Lower leg skin (tissue), 4 donors: ENCODE results near the gene ZNF232. TPM values are rescaled to one million over a fixed set of nuclear protein-coding genes. Genes with fewer than 3 reads are reported as not detected.
A peak's percentile ranks its signal among the peaks of the same experiment; 100 is the strongest.
"Not testable (repeated sequence)": the region's sequence is repeated elsewhere in the genome, so short reads cannot be mapped to it uniquely, and the experiment has no call there.

Source experiments
- DNase-seq, 2 donors: peaks; one replicate each; pipeline ENCODE4 v3.0.0-alpha.2; 2019; ENCODE audit warnings: low spot score in 2 of 2
- H3K4me3 ChIP-seq: fragments of 200-600 bp; sonication (generic); 2 replicates; pipeline ENCODE4 v1.5.1; 2017; ENCODE audit warnings: mild to moderate bottlenecking, low read depth; ENCODE audit not compliant: poor library complexity, severe bottlenecking
- CTCF ChIP-seq, 3 donors: fragments of 450-650 bp; IDR thresholded peaks; one replicate each; pipeline ENCODE4 v1.5.1; 2016; ENCODE audit warnings: antibody characterized with exemption in 3 of 3, mild to moderate bottlenecking in 3 of 3, moderate library complexity in 2 of 3
- POLR2A ChIP-seq, 2 donors: fragments of 450-650 bp; IDR thresholded peaks; one replicate each; pipeline ENCODE4 v1.6.1; 2016 to 2017; ENCODE audit warnings: antibody characterized with exemption in 2 of 2, mild to moderate bottlenecking in 1 of 2, moderate library complexity in 1 of 2
- WGBS, 2 donors: methylation state at CpG; one replicate each; pipeline ENCODE4 v1.1.5; 2018; 5-methylcytosine and 5-hydroxymethylcytosine counted together
- intact Hi-C: fragments of 100-400 bp; cut with DNase I; formaldehyde crosslinking; loops from one replicate; pipeline ENCODE4 v1.15.0; 2023; ENCODE audit warnings: low total_unique reads
- total RNA-seq, 4 donors: library from RNA; depleted of rRNA; stranded (reverse); fragments of >200 nt; gene quantifications; one replicate each; pipeline ENCODE4 v1.1.0, GENCODE V29; 2016

ZNF232 gene
- total RNA-seq, 4 donors from 2014 or later = 6.5 to 8.7 (median 8.6) TPM

GRCh38 chr17:5080591-5080990 is 31.1 kb downstream of the ZNF232 start:
- 84 to 89% methylated on average over 3 of the region's 3 CpGs for WGBS, 2 donors
- intact Hi-C loops = no loop called here
- TF ChIP-seq CTCF (IDR thresholded peaks at IDR 0.05) = no peak
- TF ChIP-seq POLR2A (IDR thresholded peaks at IDR 0.05) = no peak
- H3K4me3 ChIP-seq = no peak overlapping the region
- DNase-seq = no peak

GRCh38 chr17:5078106-5079028 is 33.3 kb downstream of the ZNF232 start, which contains the start of gene ZFP3:
Gene ZFP3, plus strand, starts transcription at chr17:5078467. Its CDS starts 13,038 bp downstream, at chr17:5091505.
- peak; percentile 71 to 96 for DNase-seq
- intact Hi-C loops = no loop called here
- TF ChIP-seq POLR2A (IDR thresholded peaks at IDR 0.05) (no peak), CTCF (IDR thresholded peaks at IDR 0.05) (no peak)
- peak within 1 kb of the TSS; percentile 81 for H3K4me3 ChIP-seq
- WGBS, 2 donors = 0 to 1% methylated on average over 36 to 39 of the region's 75 CpGs

- WGBS, 2 donors = 11 to 13% methylated on average over 14 of the region's 14 CpGs
- DNase-seq = no peak
- peak overlapping the region; percentile 81 for H3K4me3 ChIP-seq
- TF ChIP-seq POLR2A (IDR thresholded peaks at IDR 0.05) (no peak), CTCF (IDR thresholded peaks at IDR 0.05) (no peak)
- intact Hi-C loops = no loop called here
Observed at GRCh38 chr17:5077781-5078105, 33.9 kb downstream of the ZNF232 start.

- H3K4me3 ChIP-seq, DNase-seq, intact Hi-C loops: not testable (repeated sequence)
- WGBS, 2 donors = 95 to 96% methylated on average over 24 of the region's 24 CpGs
Observed at GRCh38 chr17:5077275-5077674, 34.4 kb downstream of the ZNF232 start.

- intact Hi-C loops, DNase-seq, H3K4me3 ChIP-seq: not testable (repeated sequence)
- WGBS, 2 donors = 79 to 90% methylated on average over 4 to 5 of the region's 5 CpGs
Observed at GRCh38 chr17:5075472-5075871, 36.2 kb downstream of the ZNF232 start.

GRCh38 chr17:5069724-5070123 is 42.0 kb downstream of the ZNF232 start:
- WGBS, 2 donors = 67 to 81% methylated on average over 4 of the region's 4 CpGs
- TF ChIP-seq POLR2A (IDR thresholded peaks at IDR 0.05) (no peak), CTCF (IDR thresholded peaks at IDR 0.05) (no peak)
- intact Hi-C loops = no loop called here

GRCh38 chr17:5068236-5068635 is 43.4 kb downstream of the ZNF232 start:
- intact Hi-C loops = no loop called here
- TF ChIP-seq CTCF (IDR thresholded peaks at IDR 0.05) (no peak), POLR2A (IDR thresholded peaks at IDR 0.05) (no peak)
- no peak overlapping the region for H3K4me3 ChIP-seq
- 89 to 94% methylated on average over 3 of the region's 3 CpGs for WGBS, 2 donors
- no peak for DNase-seq

More at GRCh38 chr17:5069724-5070123, 42.0 kb downstream of the ZNF232 start:
- no peak for DNase-seq
- no peak overlapping the region for H3K4me3 ChIP-seq
